Bronchial epithelial cell (primary cell): ENCODE measurements around the gene SETD1A. TPM values are rescaled to one million over a fixed set of nuclear protein-coding genes. Genes with fewer than 3 reads are reported as not detected.

Experiments used
- DNase-seq: peaks from one replicate; pipeline ENCODE4 v3.0.0-alpha.2; 2010; ENCODE audit warnings: low read depth
- FAIRE-seq: peaks from 2 replicates; lab custom pipeline; 2011; peaks lifted over from hg19 to GRCh38; lab: Jason Lieb, UNC
- H3K27me3 ChIP-seq: 2 replicates; pipeline ENCODE4 v1.5.1; 2011; ENCODE audit warnings: low read length; ENCODE audit not compliant: control insufficient read depth, insufficient read depth
- H3K36me3 ChIP-seq: 2 replicates; pipeline ENCODE4 v1.5.1; 2011; ENCODE audit warnings: low read length; ENCODE audit not compliant: control insufficient read depth, insufficient read depth
- H3K4me3 ChIP-seq: 2 replicates; pipeline ENCODE4 v1.5.1; 2011; ENCODE audit warnings: mild to moderate bottlenecking, low read depth, low read length, control low read depth
- CTCF ChIP-seq: IDR thresholded peaks from 2 replicates; pipeline ENCODE4 v1.5.1; 2011; ENCODE audit warnings: mild to moderate bottlenecking, moderate library complexity, low read length, control low read depth, inconsistent platforms; ENCODE audit not compliant: insufficient read depth, severe bottlenecking
- total RNA-seq: library from RNA; depleted of rRNA; stranded (reverse); fragments of >200 nt; gene quantifications from 2 replicates; pipeline ENCODE4 v1.2.1, GENCODE V29; 2014

Gene SETD1A
- total RNA-seq, 1 donor from 2014 or later = 1.3 TPM

- H3K36me3 ChIP-seq = peaks cover 22% of the 10 kb centered on the region
Observed at GRCh38 chr16:30983289-30983889, 25.8 kb downstream of the SETD1A start.

GRCh38 chr16:30983898-30984610 lies 26.5 kb downstream of the SETD1A start:
- Histone ChIP-seq H3K4me3 (no peak overlapping the region), H3K27me3 (no peaks in the 10 kb centered on the region), H3K36me3 (peaks cover 20% of the 10 kb centered on the region)
- DNase-seq (no peak), FAIRE-seq (no peak)
- TF ChIP-seq CTCF = no peak

More at GRCh38 chr16:30983289-30983889, 25.8 kb downstream of the SETD1A start:
- DNase-seq (no peak), FAIRE-seq (no peak)
- no peak overlapping the region for H3K4me3 ChIP-seq
- no peaks in the 10 kb centered on the region for H3K27me3 ChIP-seq
- TF ChIP-seq CTCF = no peak

GRCh38 chr16:30984669-30985400 lies 27.3 kb downstream of the SETD1A start, which contains the start of gene HSD3B7:
TSS of gene HSD3B7 (plus strand) at chr16:30985207. CDS start at chr16:30985659, 452 bp downstream.
- Histone ChIP-seq H3K36me3 (peaks cover 18% of the 10 kb centered on the region), H3K4me3 (peak within 1 kb of the TSS; percentile 42), H3K27me3 (no peaks in the 10 kb centered on the region)
- peak; percentile 95 for TF ChIP-seq CTCF
- FAIRE-seq (no peak), DNase-seq (peak; percentile 50)

- DNase-seq = peak; percentile 39
- Histone ChIP-seq H3K27me3 (no peaks in the 10 kb centered on the region), H3K4me3 (peak overlapping the region; percentile 42), H3K36me3 (peaks cover 12% of the 10 kb centered on the region)
- no peak for FAIRE-seq
- TF ChIP-seq CTCF = peak; percentile 70
Observed at GRCh38 chr16:30985401-30986128, 28.0 kb downstream of the SETD1A start.

- H3K36me3 ChIP-seq = peaks cover 9% of the 10 kb centered on the region
Observed at GRCh38 chr16:30986129-30986991, 28.8 kb downstream of the SETD1A start.

More at GRCh38 chr16:30986129-30986991, 28.8 kb downstream of the SETD1A start:
- TF ChIP-seq CTCF = no peak
- no peak for DNase-seq
- Histone ChIP-seq H3K4me3 (no peak overlapping the region), H3K27me3 (no peaks in the 10 kb centered on the region)
- no peak for FAIRE-seq
